GM12892 (cell line): ENCODE results near the gene CHRND.

Experiments used
- POLR2A ChIP-seq: IDR thresholded peaks from 2 replicates; pipeline ENCODE4 v1.6.1; 2011; ENCODE audit warnings: low read depth, low read length, control low read depth
- POLR2AphosphoS5 ChIP-seq: IDR thresholded peaks from 2 replicates; pipeline ENCODE4 v1.6.1; 2011; ENCODE audit warnings: low read depth, low read length, control low read depth

DNA sequence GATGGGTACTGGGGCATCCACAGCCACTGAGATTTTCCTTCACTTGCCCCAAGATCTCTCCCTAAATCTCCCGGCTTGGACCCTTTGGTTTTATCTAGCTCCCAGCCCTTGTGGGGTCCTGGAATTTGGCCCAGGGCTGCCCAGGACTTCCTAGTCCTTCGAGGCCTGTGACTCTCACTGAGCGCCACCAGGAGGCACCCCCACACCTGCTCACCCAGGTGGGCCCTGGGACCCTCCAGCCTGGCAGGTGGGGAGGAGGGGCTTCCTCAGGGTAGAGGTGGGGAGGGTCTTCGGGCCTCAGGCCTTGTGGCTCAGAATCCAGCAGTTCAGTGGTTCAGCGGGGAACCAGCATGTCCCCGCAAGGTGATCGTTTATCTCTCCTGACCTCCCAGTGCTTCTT, 17.7 kb upstream of the CHRND start:
- TF ChIP-seq POLR2AphosphoS5, result no peak
- no peak for TF ChIP-seq POLR2A
